Fibroblast of lung (primary cell): ENCODE data around the gene CHKA. TPM values are rescaled to one million over a fixed set of nuclear protein-coding genes. Genes with fewer than 3 reads are reported as not detected.

Source experiments
- DNase-seq, 2 donors: peaks; one replicate each; pipeline versions ENCODE4 v3.0.0 to v3.0.0-alpha.2; 2010; ENCODE audit warnings: low read depth in 2 of 2
- H2AFZ ChIP-seq: 2 replicates; pipeline ENCODE4 v1.5.1; 2012; ENCODE audit warnings: low read length, control low read depth, inconsistent platforms
- H3K27ac ChIP-seq: 2 replicates; pipeline ENCODE4 v1.5.1; 2011; ENCODE audit warnings: low read length, control low read depth; ENCODE audit not compliant: insufficient read depth
- H3K27me3 ChIP-seq: 2 replicates; pipeline ENCODE4 v1.5.1; 2011; ENCODE audit warnings: mild to moderate bottlenecking, low read length; ENCODE audit not compliant: control insufficient read depth, insufficient read depth
- H3K36me3 ChIP-seq: 2 replicates; pipeline ENCODE4 v1.5.1; 2011; ENCODE audit warnings: low read length; ENCODE audit not compliant: control insufficient read depth, insufficient read depth
- H3K4me1 ChIP-seq: 2 replicates; pipeline ENCODE4 v1.5.1; 2011; ENCODE audit warnings: low read length; ENCODE audit not compliant: control insufficient read depth, insufficient read depth; ENCODE audit errors: extremely low read depth
- H3K4me2 ChIP-seq: 2 replicates; pipeline ENCODE4 v1.5.1; 2011; ENCODE audit warnings: low read length, control low read depth; ENCODE audit not compliant: insufficient read depth; ENCODE audit errors: extremely low read depth
- H3K4me3 ChIP-seq, 4 experiments: fragments of 200-600 bp in 1 of 4; sonication (generic) in 1 of 4; replicated peaks in 1 of 4; 2 replicates each; pipeline ENCODE4 v1.5.1; 2011 to 2016; ENCODE audit warnings: low read length in 4 of 4, low read depth in 3 of 4, mild to moderate bottlenecking in 3 of 4, control low read depth in 2 of 4, inconsistent platforms in 1 of 4, mixed read lengths in 1 of 4; ENCODE audit not compliant: insufficient read depth in 1 of 4; ENCODE audit errors: control extremely low read depth in 1 of 4
- H3K79me2 ChIP-seq: 2 replicates; pipeline ENCODE4 v1.5.1; 2012; ENCODE audit warnings: mild to moderate bottlenecking, low read length, inconsistent platforms; ENCODE audit not compliant: control insufficient read depth, insufficient read depth
- H3K9ac ChIP-seq: 2 replicates; pipeline ENCODE4 v1.5.1; 2011; ENCODE audit warnings: mild to moderate bottlenecking, low read length, control low read depth; ENCODE audit not compliant: insufficient read depth
- H3K9me3 ChIP-seq: 2 replicates; pipeline ENCODE4 v1.5.1; 2012; ENCODE audit warnings: low read depth, low read length; ENCODE audit not compliant: control insufficient read depth, insufficient read depth
- H4K20me1 ChIP-seq: 2 replicates; pipeline ENCODE4 v1.5.1; 2011; ENCODE audit warnings: low read length; ENCODE audit not compliant: control insufficient read depth, insufficient read depth; ENCODE audit errors: extremely low read depth
- EZH2 ChIP-seq: IDR thresholded peaks from 2 replicates; pipeline ENCODE4 v1.5.1; 2012; ENCODE audit warnings: low read length, control low read depth, mild to moderate bottlenecking; ENCODE audit errors: missing control alignments
- polyA plus RNA-seq, 2 donors: library from polyadenylated mRNA; depleted of rRNA in 1 of 2; stranded (reverse) in 1 of 2; unstranded in 1 of 2; fragments of >200 nt; gene quantifications; 2 replicates each; pipeline ENCODE4 v1.2.1, GENCODE V29; 2011 to 2012; ENCODE audit warnings: missing spikeins in 1 of 2
- total RNA-seq: library from RNA; depleted of rRNA; stranded (reverse); fragments of >200 nt; gene quantifications from 2 replicates; pipeline ENCODE4 v1.2.1, GENCODE V29; 2014
- TF ChIP-seq, protein P1 (sequence below), 2 donors: IDR thresholded peaks in 1 of 2; conservative IDR thresholded peaks in 1 of 2; 1 replicate in 1 of 2; 2 replicates in 1 of 2; pipeline ENCODE4 v1.5.1; 2011 to 2012; ENCODE audit warnings: low read length in 2 of 2, control low read depth in 1 of 2, inconsistent platforms in 1 of 2, low read depth in 1 of 2, mild to moderate bottlenecking in 1 of 2

CHKA gene
- total and polyA plus RNA-seq, 2 donors (not counting 1 experiment from before 2014, with no cell fraction given) = 7.2 to 8.4 TPM

GRCh38 chr11:68076371-68077042 lies 44.7 kb downstream of the CHKA start:
- Histone ChIP-seq H3K9me3 (no peaks in the 10 kb centered on the region), H3K9ac (no peak overlapping the region), H3K4me3 (no peak overlapping the region), H3K79me2 (no peaks in the 10 kb centered on the region), H4K20me1 (no peaks in the 10 kb centered on the region), H3K4me2 (no peak overlapping the region), H3K36me3 (no peaks in the 10 kb centered on the region), H3K27ac (no peak overlapping the region), H3K4me1 (no peaks in the 10 kb centered on the region), H3K27me3 (no peaks in the 10 kb centered on the region), H2AFZ (no peak overlapping the region)
- DNase-seq = no peak
- TF ChIP-seq, protein P1, sequence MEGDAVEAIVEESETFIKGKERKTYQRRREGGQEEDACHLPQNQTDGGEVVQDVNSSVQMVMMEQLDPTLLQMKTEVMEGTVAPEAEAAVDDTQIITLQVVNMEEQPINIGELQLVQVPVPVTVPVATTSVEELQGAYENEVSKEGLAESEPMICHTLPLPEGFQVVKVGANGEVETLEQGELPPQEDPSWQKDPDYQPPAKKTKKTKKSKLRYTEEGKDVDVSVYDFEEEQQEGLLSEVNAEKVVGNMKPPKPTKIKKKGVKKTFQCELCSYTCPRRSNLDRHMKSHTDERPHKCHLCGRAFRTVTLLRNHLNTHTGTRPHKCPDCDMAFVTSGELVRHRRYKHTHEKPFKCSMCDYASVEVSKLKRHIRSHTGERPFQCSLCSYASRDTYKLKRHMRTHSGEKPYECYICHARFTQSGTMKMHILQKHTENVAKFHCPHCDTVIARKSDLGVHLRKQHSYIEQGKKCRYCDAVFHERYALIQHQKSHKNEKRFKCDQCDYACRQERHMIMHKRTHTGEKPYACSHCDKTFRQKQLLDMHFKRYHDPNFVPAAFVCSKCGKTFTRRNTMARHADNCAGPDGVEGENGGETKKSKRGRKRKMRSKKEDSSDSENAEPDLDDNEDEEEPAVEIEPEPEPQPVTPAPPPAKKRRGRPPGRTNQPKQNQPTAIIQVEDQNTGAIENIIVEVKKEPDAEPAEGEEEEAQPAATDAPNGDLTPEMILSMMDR (conservative IDR thresholded peaks at IDR 0.05 in 1 of 2, IDR thresholded peaks at IDR 0.05 in 1 of 2; ENCODE audit: low read depth in 1 of 2, low read length in 2 of 2) = peak; percentile 11 to 28
- no peak for TF ChIP-seq EZH2

GRCh38 chr11:68074584-68075352 lies 46.4 kb downstream of the CHKA start:
- Histone ChIP-seq H3K4me3 (no peak overlapping the region), H3K79me2 (no peaks in the 10 kb centered on the region), H3K9ac (no peak overlapping the region), H3K4me2 (no peak overlapping the region), H3K4me1 (no peaks in the 10 kb centered on the region), H3K9me3 (no peaks in the 10 kb centered on the region), H3K36me3 (peaks cover 2% of the 10 kb centered on the region), H2AFZ (no peak overlapping the region), H4K20me1 (no peaks in the 10 kb centered on the region), H3K27me3 (no peaks in the 10 kb centered on the region), H3K27ac (no peak overlapping the region)
- no peak for DNase-seq
- TF ChIP-seq EZH2 = no peak
- TF ChIP-seq, protein P1 (conservative IDR thresholded peaks at IDR 0.05 in 1 of 2, IDR thresholded peaks at IDR 0.05 in 1 of 2; ENCODE audit: low read depth in 1 of 2, low read length in 2 of 2) = no peak

GRCh38 chr11:68071281-68072048 lies 49.7 kb downstream of the CHKA start:
- Histone ChIP-seq H3K27ac (no peak overlapping the region), H3K36me3 (peaks cover 2% of the 10 kb centered on the region), H3K79me2 (no peaks in the 10 kb centered on the region), H3K9me3 (no peaks in the 10 kb centered on the region), H3K9ac (no peak overlapping the region), H3K4me2 (no peak overlapping the region), H3K4me1 (no peaks in the 10 kb centered on the region), H4K20me1 (no peaks in the 10 kb centered on the region), H2AFZ (no peak overlapping the region), H3K27me3 (no peaks in the 10 kb centered on the region), H3K4me3 (no peak overlapping the region)
- no peak for DNase-seq
- TF ChIP-seq, protein P1 (conservative IDR thresholded peaks at IDR 0.05 in 1 of 2, IDR thresholded peaks at IDR 0.05 in 1 of 2; ENCODE audit: low read depth in 1 of 2, low read length in 2 of 2) = no peak
- TF ChIP-seq EZH2 = no peak
